Calu3 (cell line): ENCODE results near the gene CSNK1A1. TPM values are rescaled to one million over a fixed set of nuclear protein-coding genes. Genes with fewer than 3 reads are reported as not detected.
"Not testable (repeated sequence)": the region's sequence is repeated elsewhere in the genome, so short reads cannot be mapped to it uniquely, and the experiment has no call there.

ENCODE experiments used
- BruUV-seq: library from RNA; stranded (reverse); fragments of 400-500 nt; replicated peaks from 2 replicates; lab custom pipeline; 2021; lab: Mats Ljungman, UMichigan
- CTCF ChIA-PET: fragments of 300-600 bp; sonication (Branson Sonifier 250); formaldehyde crosslinking; loops from one replicate; lab custom pipeline; 2022; ENCODE audit warnings: antibody characterized with exemption; lab: Charles Lee
- DNase-seq: peaks from one replicate; pipeline ENCODE4 v3.0.0; 2022
- H3K27ac Mint-ChIP-seq: one replicate; pipeline ENCODE4 v1.8.0; 2022; ENCODE audit warnings: mixed read lengths; ENCODE audit not compliant: unreplicated experiment
- H3K27me3 Mint-ChIP-seq: one replicate; pipeline ENCODE4 v1.8.0; 2022; ENCODE audit warnings: mixed read lengths; ENCODE audit not compliant: unreplicated experiment
- H3K36me3 Mint-ChIP-seq: one replicate; pipeline ENCODE4 v1.8.0; 2022; ENCODE audit warnings: mild to moderate bottlenecking, moderate library complexity, mixed read lengths; ENCODE audit not compliant: insufficient read depth, unreplicated experiment
- H3K4me1 Mint-ChIP-seq: one replicate; pipeline ENCODE4 v1.8.0; 2022; ENCODE audit warnings: mild to moderate bottlenecking, low read depth, mixed read lengths; ENCODE audit not compliant: unreplicated experiment
- H3K4me3 Mint-ChIP-seq: one replicate; pipeline ENCODE4 v1.8.0; 2022; ENCODE audit warnings: mild to moderate bottlenecking, low read depth, moderate library complexity, mixed read lengths; ENCODE audit not compliant: unreplicated experiment
- H3K9me3 Mint-ChIP-seq: one replicate; pipeline ENCODE4 v1.8.0; 2022; ENCODE audit warnings: low read depth, mixed read lengths; ENCODE audit not compliant: unreplicated experiment
- intact Hi-C: fragments of 100-400 bp; cut with micrococcal nuclease; formaldehyde crosslinking; loops from one replicate; pipeline ENCODE4 v1.10.0; 2022; ENCODE audit not compliant: unreplicated experiment
- total RNA-seq: library from RNA; stranded (reverse); gene quantifications from 2 replicates; pipeline ENCODE4 v1.2.3, GENCODE V29; 2022
- TF ChIP-seq, protein P1 (sequence below): fragments of 200-600 bp; IDR thresholded peaks from one replicate; pipeline ENCODE4 v1.8.0; 2022; ENCODE audit warnings: antibody characterized with exemption; ENCODE audit not compliant: unreplicated experiment

The CSNK1A1 gene
- total RNA-seq, 1 experiment from 2014 or later, result 377 TPM

DNA sequence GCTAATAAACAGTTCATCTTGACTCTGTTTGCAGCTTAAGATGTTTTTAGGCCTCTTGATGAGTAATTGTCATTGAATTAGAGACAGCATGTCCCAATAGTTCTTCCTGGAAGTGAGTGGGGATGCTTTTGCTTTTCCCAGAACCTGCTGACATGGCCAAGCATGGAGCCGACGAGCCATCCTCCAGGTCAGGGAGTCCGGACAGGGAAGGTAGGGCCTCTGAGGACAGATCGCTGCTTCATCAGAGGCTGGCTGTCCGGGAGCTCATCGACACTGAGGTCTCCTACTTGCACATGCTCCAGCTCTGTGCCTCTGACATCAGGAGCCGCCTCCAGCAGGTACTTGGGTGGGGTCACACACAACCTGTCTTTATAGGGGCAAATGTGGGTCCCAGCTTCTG, 46.4 kb upstream of the CSNK1A1 start:
- H3K4me1 Mint-ChIP-seq, result peaks cover 15% of the 10 kb centered on the region
- no peak overlapping the region for H3K27ac Mint-ChIP-seq
- no TSS peak for BruUV-seq
- H3K27me3 Mint-ChIP-seq, result no peaks in the 10 kb centered on the region
- intact Hi-C loops, result no loop called here
- CTCF ChIA-PET, result interaction anchor here (0.6 to 1.3 kb wide), 3 partner anchors 8 to 214 kb away, joined by 3 to 5 read pairs (median 3); no protein-coding TSS in a partner anchor
- TF ChIP-seq, protein P1, sequence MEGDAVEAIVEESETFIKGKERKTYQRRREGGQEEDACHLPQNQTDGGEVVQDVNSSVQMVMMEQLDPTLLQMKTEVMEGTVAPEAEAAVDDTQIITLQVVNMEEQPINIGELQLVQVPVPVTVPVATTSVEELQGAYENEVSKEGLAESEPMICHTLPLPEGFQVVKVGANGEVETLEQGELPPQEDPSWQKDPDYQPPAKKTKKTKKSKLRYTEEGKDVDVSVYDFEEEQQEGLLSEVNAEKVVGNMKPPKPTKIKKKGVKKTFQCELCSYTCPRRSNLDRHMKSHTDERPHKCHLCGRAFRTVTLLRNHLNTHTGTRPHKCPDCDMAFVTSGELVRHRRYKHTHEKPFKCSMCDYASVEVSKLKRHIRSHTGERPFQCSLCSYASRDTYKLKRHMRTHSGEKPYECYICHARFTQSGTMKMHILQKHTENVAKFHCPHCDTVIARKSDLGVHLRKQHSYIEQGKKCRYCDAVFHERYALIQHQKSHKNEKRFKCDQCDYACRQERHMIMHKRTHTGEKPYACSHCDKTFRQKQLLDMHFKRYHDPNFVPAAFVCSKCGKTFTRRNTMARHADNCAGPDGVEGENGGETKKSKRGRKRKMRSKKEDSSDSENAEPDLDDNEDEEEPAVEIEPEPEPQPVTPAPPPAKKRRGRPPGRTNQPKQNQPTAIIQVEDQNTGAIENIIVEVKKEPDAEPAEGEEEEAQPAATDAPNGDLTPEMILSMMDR, result no peak
- H3K36me3 Mint-ChIP-seq, result peaks cover 9% of the 10 kb centered on the region
- H3K9me3 Mint-ChIP-seq, result no peaks in the 10 kb centered on the region
- DNase-seq, result no peak
- H3K4me3 Mint-ChIP-seq, result no peak overlapping the region

DNA sequence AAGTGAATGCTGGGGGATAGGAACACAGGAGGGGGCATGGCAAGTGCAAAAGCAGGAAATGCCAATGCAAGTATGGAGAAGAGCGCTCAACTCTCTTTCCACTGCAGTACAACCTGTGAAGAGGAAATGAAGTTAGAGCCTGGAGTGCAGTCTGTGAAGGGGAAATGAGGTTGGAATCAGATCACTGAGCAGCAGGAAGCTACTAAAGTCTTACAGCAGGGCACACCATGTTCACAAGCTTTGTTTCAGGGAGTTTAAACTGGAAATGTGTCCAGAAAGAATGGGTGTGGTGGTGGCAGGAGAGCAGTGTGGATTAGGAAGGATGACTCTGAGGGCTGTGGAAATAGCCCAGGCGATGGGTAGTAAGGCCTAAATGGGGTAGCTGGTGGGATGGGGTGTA, 45.5 kb upstream of the CSNK1A1 start:
- intact Hi-C loops, result no loop called here

DNA sequence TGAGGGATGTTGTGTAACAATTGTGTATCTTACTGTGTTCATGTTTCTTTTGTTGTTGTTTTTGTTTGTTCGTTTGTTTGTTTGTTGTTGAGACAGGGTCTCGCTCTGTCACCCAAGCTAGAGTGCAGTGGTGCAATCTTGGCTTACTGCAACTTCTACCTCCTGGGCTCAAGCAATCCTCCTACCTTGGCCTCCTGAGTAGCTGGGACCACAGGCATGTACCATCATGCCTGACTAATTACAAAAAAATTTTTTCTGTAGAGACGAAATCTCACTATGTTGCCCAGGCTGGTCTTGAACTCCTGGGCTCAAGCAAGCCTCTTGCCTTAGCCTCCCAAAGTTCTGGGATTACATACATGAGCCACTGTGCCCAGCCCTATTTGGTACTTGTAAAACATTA, 43.9 kb upstream of the CSNK1A1 start:
- H3K36me3 Mint-ChIP-seq, intact Hi-C loops, H3K4me3 Mint-ChIP-seq, H3K27ac Mint-ChIP-seq, BruUV-seq, H3K9me3 Mint-ChIP-seq, H3K27me3 Mint-ChIP-seq, DNase-seq: not testable (repeated sequence)
- CTCF ChIA-PET, result interaction anchor here (1.1 kb wide), 1 partner anchor 23 kb away, joined by 6 read pairs; no protein-coding TSS in a partner anchor
- peaks cover 15% of the 10 kb centered on the region for H3K4me1 Mint-ChIP-seq

More for the DNA sequence above, 45.5 kb upstream of the CSNK1A1 start:
- Mint-ChIP-seq H3K36me3 (peaks cover 4% of the 10 kb centered on the region), H3K4me3 (no peak overlapping the region), H3K9me3 (no peaks in the 10 kb centered on the region), H3K4me1 (peaks cover 15% of the 10 kb centered on the region), H3K27me3 (no peaks in the 10 kb centered on the region), H3K27ac (no peak overlapping the region)
- CTCF ChIA-PET, result interaction anchor here (0.6 to 1.3 kb wide), 3 partner anchors 9 to 209 kb away, joined by 3 to 6 read pairs (median 5); no protein-coding TSS in a partner anchor
- DNase-seq, result no peak
- TF ChIP-seq, protein P1, result no peak
- no TSS peak for BruUV-seq

DNA sequence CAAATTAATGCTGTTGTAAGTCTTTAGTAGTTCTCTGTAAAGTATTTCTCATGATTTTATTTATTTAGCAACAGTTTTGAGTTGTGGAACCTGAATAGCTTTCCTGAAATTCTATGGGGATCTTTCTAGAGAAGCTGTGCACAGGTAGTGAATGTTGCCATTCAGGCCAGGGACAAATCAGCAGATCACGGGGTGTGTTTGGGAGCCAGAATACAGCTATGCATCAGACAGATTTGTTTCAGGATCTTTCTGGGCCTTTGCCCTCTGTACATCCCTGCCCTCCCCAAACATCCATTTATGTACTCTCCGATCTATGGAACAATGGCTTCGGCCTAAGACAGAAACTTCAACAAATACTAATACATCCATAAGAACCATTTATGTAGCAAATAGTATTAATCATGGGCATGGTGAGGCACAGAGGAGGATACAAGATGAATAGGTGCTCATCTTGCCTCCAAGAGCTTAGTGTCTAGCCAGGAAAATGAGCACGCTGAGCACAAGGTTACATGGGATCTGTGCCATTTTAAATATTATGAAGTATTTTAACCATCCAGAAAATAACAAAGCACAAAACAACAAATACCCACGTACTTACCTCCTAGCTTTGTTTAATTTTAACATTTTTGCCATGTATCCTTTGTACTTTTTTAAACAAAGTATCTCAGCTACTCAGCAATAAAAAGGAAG, 43.1 kb upstream of the CSNK1A1 start:
- no TSS peak for BruUV-seq
- CTCF ChIA-PET, result interaction anchor here (0.6 to 1.1 kb wide), 2 partner anchors 24 to 184 kb away, joined by 4 to 6 read pairs; no protein-coding TSS in a partner anchor
- Mint-ChIP-seq H3K4me3 (no peak overlapping the region), H3K4me1 (peaks cover 15% of the 10 kb centered on the region), H3K36me3 (no peaks in the 10 kb centered on the region), H3K27me3 (no peaks in the 10 kb centered on the region), H3K27ac (no peak overlapping the region), H3K9me3 (no peaks in the 10 kb centered on the region)
- intact Hi-C loops, result no loop called here
- TF ChIP-seq, protein P1, result no peak
- no peak for DNase-seq

DNA sequence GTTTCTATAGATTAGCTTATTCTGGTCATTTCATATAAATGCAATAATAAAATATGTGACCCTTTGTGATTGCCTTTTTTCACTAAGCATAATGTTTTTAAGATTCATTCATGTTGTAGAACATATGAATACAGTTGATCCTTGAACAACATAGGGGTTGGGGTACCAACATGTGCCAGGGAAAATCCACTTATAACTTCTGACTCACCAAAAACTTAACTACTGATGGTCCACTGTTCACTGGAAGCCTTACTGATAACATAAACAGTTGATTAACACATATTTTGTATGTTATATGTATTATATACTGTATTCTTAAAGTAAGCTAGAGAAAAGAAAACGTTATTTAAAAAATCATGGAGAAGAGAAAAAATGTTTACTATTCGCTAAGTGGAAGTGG, 42.1 kb upstream of the CSNK1A1 start:
- no peaks in the 10 kb centered on the region for H3K36me3 Mint-ChIP-seq
- no peak overlapping the region for H3K4me3 Mint-ChIP-seq
- H3K27ac Mint-ChIP-seq, result no peak overlapping the region
- BruUV-seq, result no TSS peak
- H3K4me1 Mint-ChIP-seq, result peaks cover 15% of the 10 kb centered on the region
- DNase-seq, result no peak
- CTCF ChIA-PET, result no interaction called here
- intact Hi-C loops, result no loop called here
- TF ChIP-seq, protein P1, result no peak
- H3K27me3 Mint-ChIP-seq, result no peaks in the 10 kb centered on the region
- no peaks in the 10 kb centered on the region for H3K9me3 Mint-ChIP-seq
